ENCODE measurements around the gene FBXW11. TPM values are rescaled to one million over a fixed set of nuclear protein-coding genes. Genes with fewer than 3 reads are reported as not detected.
A peak's percentile ranks its signal among the peaks of the same experiment; 100 is the strongest.

Gene FBXW11
- total and polyA plus RNA-seq, 2 of the 8 experiments (the other 6 are each of a cell fraction or from before 2014, with no cell fraction given) = 45.0 to 75.6 TPM

- Histone ChIP-seq H3K14ac (ENCODE audit: insufficient read length) (no peak overlapping the region), H4K5ac (ENCODE audit: insufficient read length, low read depth, low read length) (no peak overlapping the region), H3K4me2 (ENCODE audit: insufficient read depth in 1 of 2, low read depth in 2 of 2, low read length in 2 of 2) (peak overlapping the region; percentile 8 to 35; a peak in 2 of 4 replicates), H3K4ac (replicated peaks; ENCODE audit: insufficient read length, low read depth, low read length) (no peak overlapping the region), H2BK15ac (ENCODE audit: low read length) (no peak overlapping the region), H3K9ac (replicated peaks in 1 of 4; ENCODE audit: extremely low read depth in 1 of 4, low read depth in 3 of 4, low read length in 3 of 4) (no peak overlapping the region), H4K20me1 (replicated peaks in 1 of 2; ENCODE audit: control insufficient read depth in 1 of 2, insufficient read depth in 2 of 2, low read length in 2 of 2) (peaks cover 15% of the 10 kb centered on the region in 2 experiments), H2AFZ (ENCODE audit: low read length) (no peak overlapping the region), H3K9me3 (ENCODE audit: insufficient read depth in 2 of 2, low read depth in 1 of 2, low read length in 1 of 2) (no peaks in the 10 kb centered on the region), H2BK20ac (ENCODE audit: low read length) (no peak overlapping the region), H4K91ac (replicated peaks; ENCODE audit: insufficient read length, low read length) (no peak overlapping the region), H3K23me2 (ENCODE audit: low read depth, low read length) (no peaks in the 10 kb centered on the region), H3K27me3 (replicated peaks in 1 of 4; ENCODE audit: control insufficient read depth in 3 of 4, extremely low read depth in 1 of 4, insufficient read depth in 3 of 4, low read length in 3 of 4) (no peaks in the 10 kb centered on the region), H2AK5ac (ENCODE audit: low read depth, low read length) (no peak overlapping the region), H2BK12ac (ENCODE audit: low read depth, low read length) (no peak overlapping the region), H3K36me3 (ENCODE audit: control insufficient read depth in 2 of 4, insufficient read depth in 4 of 4, low read length in 3 of 4) (no peaks in the 10 kb centered on the region), H2BK120ac (replicated peaks; ENCODE audit: low read depth, low read length) (no peak overlapping the region), H3K79me1 (ENCODE audit: low read depth, low read length) (peaks cover 3% of the 10 kb centered on the region), H3K18ac (ENCODE audit: extremely low read depth, low read length) (no peak overlapping the region), H4K8ac (ENCODE audit: extremely low read depth, insufficient read depth, low read length) (no peak overlapping the region), H3K79me2 (ENCODE audit: control insufficient read depth in 1 of 2, insufficient read depth in 2 of 2, low read length in 2 of 2) (peaks cover 6 to 99% of the 10 kb centered on the region in 2 experiments), H2BK5ac (ENCODE audit: low read depth, low read length) (no peak overlapping the region), H3K4me1 (replicated peaks in 1 of 4; ENCODE audit: control insufficient read depth in 3 of 4, insufficient read depth in 4 of 4, low read length in 3 of 4) (peaks cover 3 to 12% (median 9%) of the 10 kb centered on the region in 4 experiments; a peak in 6 of 7 replicates), H3K27ac (ENCODE audit: low read depth, low read length) (no peak overlapping the region), H3K56ac (replicated peaks; ENCODE audit: insufficient read length, low read depth, low read length) (no peak overlapping the region), H3K23ac (ENCODE audit: insufficient read length) (no peak overlapping the region), H3K4me3 (ENCODE audit: extremely low read depth in 1 of 4, insufficient read depth in 2 of 4, low read depth in 3 of 4, low read length in 4 of 4) (peak overlapping the region in 1 of 4 experiments; percentile 17; a peak in 1 of 8 replicates)
- no peak for DNase-seq (ENCODE audit: low read depth in 1 of 2, low spot score in 2 of 2)
- FAIRE-seq = peak; percentile 82
- TF ChIP-seq HDAC2 (IDR thresholded peaks at IDR 0.05; ENCODE audit: borderline replicate concordance in 1 of 2, low read depth in 2 of 2, low read length in 2 of 2) (no peak), E2F6 (IDR thresholded peaks at IDR 0.05) (peak; percentile 64), MAX (IDR thresholded peaks at IDR 0.05) (peak; percentile 78), CHD2 (IDR thresholded peaks at IDR 0.05; ENCODE audit: low read length) (0 out of 2 replicates have a peak, but pooled peaks have one; percentile 31)
- ChIA-PET CTCF (ENCODE audit: partially characterized antibody) (interaction anchor here (0.6 to 1.2 kb wide), 2 partner anchors 9 to 67 kb away, joined by 3 to 4 read pairs; no protein-coding TSS in a partner anchor), POLR2A (ENCODE audit: partially characterized antibody) (no interaction called here)
- 62% methylated on average over 8 of the region's 8 CpGs; no CpG with 5 or more reads in 1 of the 2 experiments for WGBS, 2 experiments (ENCODE audit: extremely low coverage in 1 of 2, insufficient coverage in 1 of 2, insufficient read length in 1 of 2, insufficient replicate concordance in 2 of 2, low coverage in 1 of 2, low lambda C conversion rate in 2 of 2, missing lambda C conversion rate in 1 of 2)
These were observed 80.1 kb downstream of the FBXW11 start for GRCh38 chr5:171926311-171926710.

Data from H1 (cell line).